ENCODE results near the gene SRSF6.

Gene SRSF6

DNA sequence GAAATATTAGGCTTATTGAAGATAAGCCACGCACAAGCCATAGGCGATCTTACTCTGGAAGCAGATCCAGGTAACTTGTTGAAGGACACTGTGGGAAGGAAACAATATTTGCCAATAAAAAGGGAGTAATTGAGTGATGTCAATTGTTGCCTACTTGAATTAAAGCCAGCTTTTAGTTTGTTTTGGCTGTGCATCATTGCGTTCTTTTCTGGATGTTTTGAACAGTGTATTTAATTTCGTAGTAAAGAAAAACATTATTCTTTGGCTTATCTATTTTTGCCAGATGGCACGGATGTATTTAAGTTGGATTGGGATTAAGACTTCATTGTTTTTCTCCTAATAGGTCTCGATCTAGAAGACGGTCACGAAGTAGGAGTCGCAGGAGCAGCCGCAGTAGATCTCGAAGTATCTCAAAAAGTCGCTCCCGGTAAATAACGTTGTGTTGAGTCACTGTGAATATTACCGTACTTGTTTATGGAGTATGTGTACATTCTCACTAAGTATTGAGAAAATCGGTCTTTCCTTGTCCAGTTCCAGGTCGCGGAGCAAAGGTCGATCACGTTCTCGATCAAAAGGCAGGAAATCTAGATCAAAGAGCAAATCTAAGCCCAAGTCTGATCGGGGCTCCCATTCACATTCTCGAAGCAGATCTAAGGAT lies 2.6 kb downstream of the SRSF6 start:
- Histone ChIP-seq H3K27me3 (ENCODE audit: insufficient read depth, low read length, poor library complexity, severe bottlenecking) (peaks cover 3% of the 10 kb centered on the region), H3F3A (ENCODE audit: low read depth) (no peaks in the 10 kb centered on the region; the same call in 1 of the 2 replicates), H4K20me1 (ENCODE audit: insufficient read depth, low read length, poor library complexity, severe bottlenecking) (peaks cover 69% of the 10 kb centered on the region), H3K9ac (ENCODE audit: low read depth, low read length, poor library complexity, severe bottlenecking) (no peak overlapping the region), H3K9me3 (ENCODE audit: insufficient read depth, low read depth, low read length) (no peaks in the 10 kb centered on the region), H3K4me3 (ENCODE audit: low read length, poor library complexity, severe bottlenecking) (peak overlapping the region; percentile 97), H3K9me2 (replicated peaks; ENCODE audit: low read depth, low read length) (no peaks in the 10 kb centered on the region), H3K4me2 (ENCODE audit: low read depth, low read length, poor library complexity, severe bottlenecking) (peak overlapping the region; percentile 100), H3K36me3 (ENCODE audit: insufficient read depth, low read length) (peaks cover 64% of the 10 kb centered on the region), H3K4me1 (ENCODE audit: insufficient read depth, low read length, poor library complexity, severe bottlenecking) (peaks cover 43% of the 10 kb centered on the region), H3K79me2 (ENCODE audit: insufficient read depth, low read length) (peaks cover 69% of the 10 kb centered on the region), H2AFZ (ENCODE audit: low read length) (no peak overlapping the region)
- TF ChIP-seq EZH2phosphoT487 (IDR thresholded peaks at IDR 0.05; ENCODE audit: borderline replicate concordance), result no peak
- TF ChIP-seq, protein P1, sequence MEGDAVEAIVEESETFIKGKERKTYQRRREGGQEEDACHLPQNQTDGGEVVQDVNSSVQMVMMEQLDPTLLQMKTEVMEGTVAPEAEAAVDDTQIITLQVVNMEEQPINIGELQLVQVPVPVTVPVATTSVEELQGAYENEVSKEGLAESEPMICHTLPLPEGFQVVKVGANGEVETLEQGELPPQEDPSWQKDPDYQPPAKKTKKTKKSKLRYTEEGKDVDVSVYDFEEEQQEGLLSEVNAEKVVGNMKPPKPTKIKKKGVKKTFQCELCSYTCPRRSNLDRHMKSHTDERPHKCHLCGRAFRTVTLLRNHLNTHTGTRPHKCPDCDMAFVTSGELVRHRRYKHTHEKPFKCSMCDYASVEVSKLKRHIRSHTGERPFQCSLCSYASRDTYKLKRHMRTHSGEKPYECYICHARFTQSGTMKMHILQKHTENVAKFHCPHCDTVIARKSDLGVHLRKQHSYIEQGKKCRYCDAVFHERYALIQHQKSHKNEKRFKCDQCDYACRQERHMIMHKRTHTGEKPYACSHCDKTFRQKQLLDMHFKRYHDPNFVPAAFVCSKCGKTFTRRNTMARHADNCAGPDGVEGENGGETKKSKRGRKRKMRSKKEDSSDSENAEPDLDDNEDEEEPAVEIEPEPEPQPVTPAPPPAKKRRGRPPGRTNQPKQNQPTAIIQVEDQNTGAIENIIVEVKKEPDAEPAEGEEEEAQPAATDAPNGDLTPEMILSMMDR (conservative IDR thresholded peaks at IDR 0.05; ENCODE audit: low read length), result no peak

DNA sequence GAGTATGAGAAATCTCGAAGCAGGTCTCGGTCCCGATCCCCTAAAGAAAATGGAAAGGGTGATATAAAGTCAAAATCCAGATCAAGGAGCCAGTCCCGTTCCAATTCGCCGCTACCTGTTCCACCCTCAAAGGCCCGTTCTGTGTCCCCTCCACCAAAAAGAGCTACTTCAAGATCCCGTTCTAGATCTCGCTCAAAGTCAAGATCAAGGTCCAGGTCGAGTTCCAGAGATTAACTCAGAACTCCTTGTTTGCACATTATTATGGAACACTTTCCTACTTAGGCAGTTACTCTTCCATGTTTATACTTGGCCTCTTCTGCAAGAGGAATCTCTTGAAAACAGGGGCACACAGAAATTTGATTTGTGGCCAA lies 3.1 kb downstream of the SRSF6 start:
- Histone ChIP-seq H3K9me3 (ENCODE audit: insufficient read depth, low read depth, low read length) (no peaks in the 10 kb centered on the region), H3K4me1 (ENCODE audit: insufficient read depth, low read length, poor library complexity, severe bottlenecking) (peaks cover 43% of the 10 kb centered on the region), H3K9ac (ENCODE audit: low read depth, low read length, poor library complexity, severe bottlenecking) (no peak overlapping the region), H3K4me2 (ENCODE audit: low read depth, low read length, poor library complexity, severe bottlenecking) (peak overlapping the region; percentile 100), H3K36me3 (ENCODE audit: insufficient read depth, low read length) (peaks cover 69% of the 10 kb centered on the region), H3K4me3 (ENCODE audit: low read length, poor library complexity, severe bottlenecking) (peak overlapping the region; percentile 97), H3K27me3 (ENCODE audit: insufficient read depth, low read length, poor library complexity, severe bottlenecking) (peaks cover 3% of the 10 kb centered on the region), H3K79me2 (ENCODE audit: insufficient read depth, low read length) (peaks cover 69% of the 10 kb centered on the region), H3K9me2 (replicated peaks; ENCODE audit: low read depth, low read length) (no peaks in the 10 kb centered on the region), H2AFZ (ENCODE audit: low read length) (no peak overlapping the region), H3F3A (ENCODE audit: low read depth) (no peaks in the 10 kb centered on the region; the same call in 1 of the 2 replicates), H4K20me1 (ENCODE audit: insufficient read depth, low read length, poor library complexity, severe bottlenecking) (peaks cover 70% of the 10 kb centered on the region)
- TF ChIP-seq, protein P1 (conservative IDR thresholded peaks at IDR 0.05; ENCODE audit: low read length), result no peak
- TF ChIP-seq EZH2phosphoT487 (IDR thresholded peaks at IDR 0.05; ENCODE audit: borderline replicate concordance), result no peak

GRCh38 chr20:43461894-43462659 lies 4.4 kb downstream of the SRSF6 start:
- Histone ChIP-seq H3K9me2 (replicated peaks; ENCODE audit: low read depth, low read length) (no peaks in the 10 kb centered on the region), H2AFZ (ENCODE audit: low read length) (no peak overlapping the region), H3K4me3 (ENCODE audit: low read length, poor library complexity, severe bottlenecking) (peak overlapping the region; percentile 45), H3K79me2 (ENCODE audit: insufficient read depth, low read length) (peaks cover 69% of the 10 kb centered on the region), H3K36me3 (ENCODE audit: insufficient read depth, low read length) (peaks cover 70% of the 10 kb centered on the region), H3K9me3 (ENCODE audit: insufficient read depth, low read depth, low read length) (no peaks in the 10 kb centered on the region), H3K9ac (ENCODE audit: low read depth, low read length, poor library complexity, severe bottlenecking) (peak overlapping the region; percentile 21), H3F3A (ENCODE audit: low read depth) (no peaks in the 10 kb centered on the region; the same call in 1 of the 2 replicates), H3K4me2 (ENCODE audit: low read depth, low read length, poor library complexity, severe bottlenecking) (peak overlapping the region; percentile 100), H4K20me1 (ENCODE audit: insufficient read depth, low read length, poor library complexity, severe bottlenecking) (peaks cover 75% of the 10 kb centered on the region), H3K27me3 (ENCODE audit: insufficient read depth, low read length, poor library complexity, severe bottlenecking) (peaks cover 3% of the 10 kb centered on the region), H3K4me1 (ENCODE audit: insufficient read depth, low read length, poor library complexity, severe bottlenecking) (peaks cover 43% of the 10 kb centered on the region)
- no peak for TF ChIP-seq EZH2phosphoT487 (IDR thresholded peaks at IDR 0.05; ENCODE audit: borderline replicate concordance)
- TF ChIP-seq, protein P1 (conservative IDR thresholded peaks at IDR 0.05; ENCODE audit: low read length), result no peak

Measured in Loucy (cell line).